Motor neuron (in vitro differentiated cells): Measurements from ENCODE around the gene SRPX. TPM values are rescaled to one million over a fixed set of nuclear protein-coding genes. Genes with fewer than 3 reads are reported as not detected.
A peak's percentile ranks its signal among the peaks of the same experiment; 100 is the strongest.

Experiments
- ATAC-seq, 8 experiments: fragments of 200-7000 bp; cut with Tn5 transposase; replicated peaks in 6 of 8; 2 replicates each; pipeline ENCODE4 v1.8.0; 2021; ENCODE audit warnings: mild to moderate bottlenecking in 8 of 8, moderate library complexity in 8 of 8
- H3K27ac ChIP-seq, 2 donors: fragments of 250-450 bp; sonication (Bioruptor Pico); 2 replicates each; pipeline ENCODE4 v1.9.0; 2021; ENCODE audit warnings: antibody characterized with exemption in 2 of 2, mild to moderate bottlenecking in 2 of 2, moderate library complexity in 1 of 2
- H3K4me1 ChIP-seq, 2 donors: fragments of 250-450 bp; sonication (Bioruptor Pico); replicated peaks in 1 of 2; 2 replicates each; pipeline ENCODE4 v1.6.1; 2021; ENCODE audit warnings: antibody characterized with exemption in 2 of 2, mild to moderate bottlenecking in 2 of 2, moderate library complexity in 1 of 2
- H3K4me3 ChIP-seq, 5 donors: fragments of 250-450 bp; sonication (Bioruptor Pico); 2 replicates each; pipeline ENCODE4 v1.9.0; 2021; ENCODE audit warnings: antibody characterized with exemption in 5 of 5, mild to moderate bottlenecking in 5 of 5, moderate library complexity in 4 of 5
- WGBS, 10 experiments: fragments of 450-650 bp; shearing (Covaris generic); methylation state at CpG; one replicate each; pipeline ENCODE4 v1.0.0; 2022; 5-methylcytosine and 5-hydroxymethylcytosine counted together
- in situ Hi-C, 9 experiments: fragments of 400-800 bp; cut with MboI; loops; one replicate each; pipeline ENCODE4 v1.15.0; 2021; ENCODE audit warnings: low sequenced_read_pairs in 9 of 9, low pct_unique_long_range_greater_than_20kb in 2 of 9; ENCODE audit not compliant: unreplicated experiment in 9 of 9
- total RNA-seq, 8 experiments: library from RNA; unstranded; fragments of 300-600 nt; gene quantifications; 2 replicates each; pipeline versions ENCODE4 v1.2.3 to v1.2.4, GENCODE V29; 2022

The SRPX gene
- total RNA-seq, 8 experiments from 2014 or later, result 0.73 to 128 (median 8.5) TPM

GRCh38 chrX:38154340-38154739 lies 66.3 kb downstream of the SRPX start:
- 61 to 100% (median 77%) methylated on average over 1 to 5 of the region's 5 CpGs; no CpG with 5 or more reads in 7 of the 10 experiments for WGBS, 10 experiments
- in situ Hi-C loops, result loop anchor here in 4 of 9 experiments (25.0 kb wide), 3 partner anchors 217 to 417 kb away; no protein-coding TSS in a partner anchor
- Histone ChIP-seq H3K4me3 (no peak overlapping the region), H3K27ac (no peak overlapping the region), H3K4me1 (no peaks in the 10 kb centered on the region)
- ATAC-seq, result no peak

- in situ Hi-C loops, result loop anchor here in 4 of 9 experiments (25.0 kb wide), 3 partner anchors 214 to 414 kb away; no protein-coding TSS in a partner anchor
- ATAC-seq, result no peak
- WGBS, 10 experiments, result 10 to 93% (median 50%) methylated on average over 3 to 4 of the region's 5 CpGs; no CpG with 5 or more reads in 7 of the 10 experiments
- no peaks in the 10 kb centered on the region for H3K4me1 ChIP-seq
- H3K4me3 ChIP-seq, result no peak overlapping the region
- H3K27ac ChIP-seq, result no peak overlapping the region
These were observed 69.2 kb downstream of the SRPX start for GRCh38 chrX:38151441-38151840.

GRCh38 chrX:38150993-38151392 lies 69.7 kb downstream of the SRPX start:
- H3K4me3 ChIP-seq, result no peak overlapping the region
- in situ Hi-C loops, result loop anchor here in 4 of 9 experiments (25.0 kb wide), 3 partner anchors 214 to 414 kb away; no protein-coding TSS in a partner anchor
- no peak overlapping the region for H3K27ac ChIP-seq
- ATAC-seq, result no peak
- H3K4me1 ChIP-seq, result no peaks in the 10 kb centered on the region
- 40 to 94% (median 64%) methylated on average over 1 to 4 of the region's 4 CpGs; no CpG with 5 or more reads in 6 of the 10 experiments for WGBS, 10 experiments

GRCh38 chrX:38149016-38149415 lies 71.7 kb downstream of the SRPX start:
- in situ Hi-C loops, result no loop called here
- 0 to 27% methylated on average over 1 to 2 of the region's 2 CpGs; no CpG with 5 or more reads in 8 of the 10 experiments for WGBS, 10 experiments
- no peak overlapping the region for H3K4me3 ChIP-seq

GRCh38 chrX:38142610-38143009 lies 78.1 kb downstream of the SRPX start:
- Histone ChIP-seq H3K4me3 (no peak overlapping the region), H3K27ac (no peak overlapping the region), H3K4me1 (no peaks in the 10 kb centered on the region)
- ATAC-seq, result peak in 3 of 8 experiments; percentile 26 to 58 (median 52)
- in situ Hi-C loops, result no loop called here
- WGBS, 10 experiments, result 40% methylated on average over 1 of the region's 1 CpG; no CpG with 5 or more reads in 9 of the 10 experiments

More at GRCh38 chrX:38149016-38149415, 71.7 kb downstream of the SRPX start:
- no peak for ATAC-seq
- H3K27ac ChIP-seq, result no peak overlapping the region
- no peaks in the 10 kb centered on the region for H3K4me1 ChIP-seq

GRCh38 chrX:38138900-38139299 lies 81.8 kb downstream of the SRPX start:
- peak in 3 of 8 experiments; percentile 9 to 25 (median 23) for ATAC-seq
- Histone ChIP-seq H3K27ac (no peak overlapping the region), H3K4me1 (no peaks in the 10 kb centered on the region), H3K4me3 (no peak overlapping the region)
- WGBS, 10 experiments, result 27 to 100% (median 75%) methylated on average over 1 to 2 of the region's 2 CpGs; no CpG with 5 or more reads in 6 of the 10 experiments
- in situ Hi-C loops, result no loop called here

GRCh38 chrX:38138157-38138891 lies 82.3 kb downstream of the SRPX start:
- 0 to 65% (median 37%) methylated on average over 1 to 2 of the region's 2 CpGs; no CpG with 5 or more reads in 3 of the 10 experiments for WGBS, 10 experiments
- Histone ChIP-seq H3K4me3 (no peak overlapping the region), H3K4me1 (no peaks in the 10 kb centered on the region), H3K27ac (no peak overlapping the region)
- ATAC-seq, result peak in 3 of 8 experiments; percentile 74 to 84 (median 79)
- in situ Hi-C loops, result no loop called here

- no peak overlapping the region for H3K27ac ChIP-seq
- H3K4me1 ChIP-seq, result no peaks in the 10 kb centered on the region
- in situ Hi-C loops, result no loop called here
- ATAC-seq, result no peak
- H3K4me3 ChIP-seq, result no peak overlapping the region
These were observed 91.3 kb downstream of the SRPX start for GRCh38 chrX:38129366-38129765.

- 43 to 71% methylated on average over 1 of the region's 1 CpG; no CpG with 5 or more reads in 8 of the 10 experiments for WGBS, 10 experiments
- ATAC-seq, result no peak
- Histone ChIP-seq H3K4me3 (no peak overlapping the region), H3K4me1 (no peaks in the 10 kb centered on the region), H3K27ac (no peak overlapping the region)
- in situ Hi-C loops, result no loop called here
These were observed 92.7 kb downstream of the SRPX start for GRCh38 chrX:38127961-38128360.

GRCh38 chrX:38126179-38126578 lies 94.5 kb downstream of the SRPX start:
- no peak overlapping the region for H3K4me3 ChIP-seq

GRCh38 chrX:38124000-38124399 lies 96.7 kb downstream of the SRPX start:
- no peaks in the 10 kb centered on the region for H3K4me1 ChIP-seq
- H3K4me3 ChIP-seq, result no peak overlapping the region
- WGBS, 10 experiments, result 0 to 100% (median 59%) methylated on average over 1 of the region's 1 CpG; no CpG with 5 or more reads in 6 of the 10 experiments
- in situ Hi-C loops, result no loop called here
- no peak for ATAC-seq
- no peak overlapping the region for H3K27ac ChIP-seq

More at GRCh38 chrX:38126179-38126578, 94.5 kb downstream of the SRPX start:
- 30 to 83% methylated on average over 1 to 2 of the region's 3 CpGs; no CpG with 5 or more reads in 8 of the 10 experiments for WGBS, 10 experiments
- Histone ChIP-seq H3K27ac (no peak overlapping the region), H3K4me1 (no peaks in the 10 kb centered on the region)
- in situ Hi-C loops, result no loop called here
- no peak for ATAC-seq

GRCh38 chrX:38117485-38117884 lies 103.2 kb downstream of the SRPX start:
- Histone ChIP-seq H3K4me3 (no peak overlapping the region), H3K27ac (no peak overlapping the region), H3K4me1 (no peaks in the 10 kb centered on the region)
- in situ Hi-C loops, result no loop called here
- ATAC-seq, result no peak
- WGBS, 10 experiments, result 45 to 95% (median 54%) methylated on average over 3 to 6 of the region's 7 CpGs; no CpG with 5 or more reads in 7 of the 10 experiments

GRCh38 chrX:38116706-38117105 lies 104.0 kb downstream of the SRPX start:
- in situ Hi-C loops, result no loop called here
- no peak overlapping the region for H3K27ac ChIP-seq

More at GRCh38 chrX:38116706-38117105, 104.0 kb downstream of the SRPX start:
- Histone ChIP-seq H3K4me1 (no peaks in the 10 kb centered on the region), H3K4me3 (no peak overlapping the region)
- no peak for ATAC-seq
- 0 to 14% methylated on average over 1 of the region's 1 CpG; no CpG with 5 or more reads in 8 of the 10 experiments for WGBS, 10 experiments
